ENCODE measurements around the gene CPTP.
A peak's percentile ranks its signal among the peaks of the same experiment; 100 is the strongest.

The CPTP gene
- total RNA-seq: 12.8 to 21.5 reads per million in 2 donors

GRCh38 chr1:1324524-1325287 is at the start of gene CPTP, which contains the start of gene INTS11:
CPTP (plus strand) TSS chr1:1324802; CDS start chr1:1326911, 2,109 bp downstream.
INTS11 (minus strand) TSS chr1:1324660; CDS start chr1:1324608, 52 bp downstream.
- DNase-seq: peak; percentile 91 to 96 (median 95)

DNA sequence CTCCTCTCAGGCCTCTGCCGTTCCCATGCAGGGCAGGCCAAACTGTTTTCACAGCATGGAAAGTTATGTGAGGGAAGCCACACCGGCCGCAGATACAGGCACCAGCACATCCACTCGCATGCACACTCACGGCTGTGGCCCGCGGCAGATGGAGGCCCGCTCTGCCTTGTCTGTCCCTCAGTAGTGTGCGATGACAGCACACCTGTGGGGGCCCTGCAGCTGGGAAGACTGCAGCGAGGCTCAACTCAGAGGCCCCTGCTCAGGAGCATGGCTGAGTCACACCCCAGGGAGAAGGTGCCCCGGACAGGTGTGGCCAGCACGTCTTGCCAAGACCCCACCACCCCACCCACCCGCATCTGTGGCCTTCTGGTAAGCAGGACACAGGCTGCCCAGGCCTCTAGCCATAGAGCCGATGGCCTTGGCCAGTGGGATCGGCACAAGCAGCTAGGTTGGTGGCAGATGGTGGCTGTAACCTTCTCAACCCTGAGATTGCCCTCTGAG is 49.6 kb upstream of the CPTP start:
- DNase-seq: no peak

DNA sequence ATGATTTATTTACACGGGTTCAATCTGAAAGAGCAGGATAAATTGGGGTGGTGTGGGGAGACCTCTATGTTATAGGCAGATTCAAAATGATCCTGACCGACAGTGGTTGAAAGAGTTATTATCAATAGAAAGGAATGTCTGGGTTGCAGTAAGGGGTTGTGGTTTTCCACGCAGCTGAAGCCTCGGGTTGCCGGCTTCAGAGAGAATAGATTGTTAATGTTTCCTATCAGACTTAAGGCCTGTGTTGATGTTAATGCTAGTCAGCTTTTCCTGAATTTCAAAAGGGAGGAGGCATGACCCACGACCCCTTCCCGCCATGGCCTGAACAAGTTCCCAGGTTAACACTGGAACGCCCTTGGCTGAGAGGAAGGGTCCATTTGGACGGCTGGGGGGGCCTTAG is 48.8 kb upstream of the CPTP start:
- no peak for DNase-seq

DNA sequence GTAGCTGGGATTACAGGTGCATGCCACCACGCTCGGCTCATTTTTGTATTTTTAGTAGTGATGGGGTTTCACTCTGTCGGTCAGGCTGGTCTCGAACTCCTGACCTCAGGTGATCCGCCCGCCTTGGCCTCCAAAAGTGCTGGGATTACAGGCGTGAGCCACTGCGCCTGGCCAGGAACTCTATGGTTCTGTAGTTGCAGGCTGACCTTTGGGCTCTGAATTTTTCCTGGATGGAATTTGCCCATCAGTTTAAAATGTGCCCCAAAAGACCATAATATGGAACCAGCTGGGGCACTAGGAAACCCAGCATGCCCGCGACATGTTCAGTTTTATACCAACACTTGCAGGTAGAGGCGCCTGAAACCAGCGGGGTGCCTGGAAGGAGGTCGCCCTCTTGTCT is 46.0 kb upstream of the CPTP start:
- DNase-seq: no peak

GRCh38 chr1:1279028-1279427 is 45.6 kb upstream of the CPTP start:
- DNase-seq: no peak

GRCh38 chr1:1280782-1281481 is 43.7 kb upstream of the CPTP start:
- DNase-seq: no peak

DNA sequence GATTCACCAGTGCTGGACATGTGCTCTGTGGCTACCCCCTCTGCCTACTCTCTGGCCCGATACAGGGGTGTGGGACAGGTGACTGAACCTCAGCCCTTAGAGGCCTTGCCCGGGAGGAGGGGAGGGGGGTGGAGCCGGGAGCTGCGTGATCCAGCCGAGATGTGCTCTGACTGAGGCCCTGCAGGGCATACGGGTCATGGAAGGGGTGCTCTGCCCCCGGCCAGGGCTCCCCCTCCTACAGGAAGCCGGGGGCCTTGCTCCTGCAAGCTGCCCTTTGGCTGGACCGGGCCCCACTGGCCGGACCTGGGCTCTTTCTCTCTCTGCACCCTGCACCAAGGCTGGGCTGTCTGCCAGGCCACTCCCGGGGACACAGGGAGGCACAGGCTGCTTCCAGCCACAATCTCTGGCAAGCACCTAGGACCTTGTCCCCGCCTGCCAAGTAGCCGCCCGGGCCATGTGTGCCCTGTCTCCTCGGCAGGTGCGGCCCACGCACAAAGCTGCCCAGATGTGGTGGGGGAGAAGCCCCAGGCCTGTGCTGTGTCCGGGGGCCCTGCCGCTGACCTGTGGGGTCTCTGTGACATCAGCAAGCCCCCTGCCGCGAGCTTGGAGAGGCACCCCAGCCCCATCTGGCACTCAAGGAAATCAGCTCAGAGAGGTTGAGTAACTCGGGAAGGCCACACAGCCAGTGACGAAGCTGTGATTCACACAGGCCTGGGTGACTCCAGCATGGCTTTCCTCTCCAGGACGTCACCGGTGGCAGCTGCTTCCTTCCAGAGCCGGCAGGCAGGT is 42.9 kb upstream of the CPTP start:
- DNase-seq: no peak

DNA sequence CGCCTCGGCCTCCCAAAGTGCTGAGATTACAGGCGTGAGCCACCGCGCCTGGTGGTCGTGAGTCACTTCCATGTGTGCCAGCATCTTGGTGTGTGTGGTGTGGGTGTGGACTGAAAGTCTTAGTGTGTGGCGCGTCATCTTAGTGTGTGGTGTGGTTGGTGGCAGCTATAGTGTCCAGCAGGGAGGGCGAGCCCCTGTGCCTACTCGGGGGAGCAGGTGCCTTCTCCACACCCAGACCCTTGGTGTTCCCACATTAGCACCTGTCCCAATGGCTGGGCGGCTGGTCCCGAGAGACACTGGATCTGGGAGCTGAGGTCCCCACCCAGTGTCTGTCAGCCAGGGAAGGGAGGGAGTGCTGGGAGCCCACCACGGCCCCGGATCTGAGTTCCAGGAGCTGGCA is 41.6 kb upstream of the CPTP start:
- no peak for DNase-seq

DNA sequence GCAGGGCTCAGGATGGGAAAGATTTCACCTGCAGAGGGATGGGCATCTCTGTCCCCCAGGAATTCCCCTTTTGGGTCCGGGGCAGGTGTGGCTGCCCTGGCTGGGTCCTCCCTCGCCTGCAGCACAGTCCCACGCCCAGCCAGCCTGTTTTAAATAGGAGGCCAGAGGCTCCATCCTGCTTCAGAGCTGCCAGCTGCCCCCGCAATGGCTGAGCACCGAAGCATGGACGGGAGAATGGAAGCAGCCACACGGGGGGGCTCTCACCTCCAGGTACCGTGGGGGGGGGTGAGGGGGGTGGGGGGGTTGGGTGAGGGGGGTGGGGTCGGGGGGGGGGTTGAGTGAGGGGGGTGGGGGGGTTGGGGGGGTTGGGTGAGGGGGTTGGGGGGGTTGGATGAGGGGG is 40.8 kb upstream of the CPTP start:
- DNase-seq: no peak

- DNase-seq: no peak
Observed at GRCh38 chr1:1284221-1285101, 40.1 kb upstream of the CPTP start.

DNA sequence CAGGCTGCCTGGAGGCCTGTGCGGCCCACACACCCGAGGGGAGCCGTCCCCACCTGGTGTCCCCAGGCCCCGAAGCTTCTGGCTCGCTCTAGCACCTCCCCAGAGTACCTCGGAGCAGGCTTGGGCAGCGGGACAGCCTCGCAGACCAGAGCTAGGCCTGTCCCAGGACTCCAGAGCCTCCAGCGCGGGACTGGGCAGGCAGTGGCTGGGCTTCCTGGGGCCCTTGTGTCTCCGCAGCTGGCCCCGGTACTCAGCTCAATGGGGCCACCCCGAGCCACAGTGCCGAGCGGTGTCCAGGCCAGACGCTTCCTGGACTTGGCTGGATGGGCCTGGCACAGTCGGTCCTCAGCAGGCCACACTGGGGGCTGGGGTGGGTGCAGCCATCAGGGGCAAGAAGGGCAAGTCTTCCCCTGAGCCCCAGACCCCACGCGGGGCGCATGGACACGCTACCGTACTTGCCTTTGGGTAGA is 39.5 kb upstream of the CPTP start:
- no peak for DNase-seq

GRCh38 chr1:1285611-1286311 is 38.8 kb upstream of the CPTP start:
- peak in 1 of 5 experiments; percentile 3 for DNase-seq

DNA sequence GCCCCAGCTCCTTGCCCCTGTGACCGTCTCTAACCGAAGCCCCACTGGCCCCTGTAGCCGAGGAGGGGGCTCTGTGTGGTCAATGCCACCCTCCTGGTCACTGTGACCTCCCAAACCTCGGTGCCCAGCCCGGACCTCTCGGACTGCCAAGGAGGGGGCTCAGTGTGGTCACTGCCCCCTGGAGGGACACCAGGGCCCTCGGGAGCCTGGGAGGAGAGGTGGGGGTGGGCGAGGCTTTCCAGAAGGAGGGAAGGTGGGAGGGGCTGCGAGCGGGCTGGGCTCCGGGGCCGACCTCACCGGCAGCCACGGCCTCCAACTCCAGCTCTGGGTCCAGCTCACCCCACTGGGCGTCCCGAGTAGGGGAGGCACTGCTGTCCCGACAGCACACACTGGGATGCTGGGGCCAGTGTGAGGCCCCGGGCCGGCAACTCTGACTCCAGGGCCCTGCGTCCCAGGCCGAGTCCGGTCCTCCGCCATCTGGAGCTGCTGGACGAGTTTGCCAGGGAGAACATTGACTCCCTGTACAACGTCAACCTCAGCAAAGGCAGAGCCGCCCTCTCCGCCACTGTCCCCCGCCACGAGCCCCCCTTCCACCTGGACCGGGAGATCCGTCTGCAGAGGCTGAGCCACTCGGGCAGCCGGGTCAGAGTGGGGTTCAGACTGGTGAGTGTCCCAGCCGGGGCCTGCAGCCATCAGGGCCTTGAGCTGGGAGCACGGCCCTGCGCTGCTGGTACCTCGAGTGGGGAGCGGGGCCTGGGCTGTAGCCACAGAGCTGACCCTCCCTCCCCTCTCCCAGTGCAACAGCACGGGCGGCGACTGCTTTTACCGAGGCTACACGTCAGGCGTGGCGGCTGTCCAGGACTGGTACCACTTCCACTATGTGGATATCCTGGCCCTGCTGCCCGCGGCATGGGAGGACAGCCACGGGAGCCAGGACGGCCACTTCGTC is 38.0 kb upstream of the CPTP start:
- peak in 1 of 5 experiments; percentile 2 for DNase-seq

DNA sequence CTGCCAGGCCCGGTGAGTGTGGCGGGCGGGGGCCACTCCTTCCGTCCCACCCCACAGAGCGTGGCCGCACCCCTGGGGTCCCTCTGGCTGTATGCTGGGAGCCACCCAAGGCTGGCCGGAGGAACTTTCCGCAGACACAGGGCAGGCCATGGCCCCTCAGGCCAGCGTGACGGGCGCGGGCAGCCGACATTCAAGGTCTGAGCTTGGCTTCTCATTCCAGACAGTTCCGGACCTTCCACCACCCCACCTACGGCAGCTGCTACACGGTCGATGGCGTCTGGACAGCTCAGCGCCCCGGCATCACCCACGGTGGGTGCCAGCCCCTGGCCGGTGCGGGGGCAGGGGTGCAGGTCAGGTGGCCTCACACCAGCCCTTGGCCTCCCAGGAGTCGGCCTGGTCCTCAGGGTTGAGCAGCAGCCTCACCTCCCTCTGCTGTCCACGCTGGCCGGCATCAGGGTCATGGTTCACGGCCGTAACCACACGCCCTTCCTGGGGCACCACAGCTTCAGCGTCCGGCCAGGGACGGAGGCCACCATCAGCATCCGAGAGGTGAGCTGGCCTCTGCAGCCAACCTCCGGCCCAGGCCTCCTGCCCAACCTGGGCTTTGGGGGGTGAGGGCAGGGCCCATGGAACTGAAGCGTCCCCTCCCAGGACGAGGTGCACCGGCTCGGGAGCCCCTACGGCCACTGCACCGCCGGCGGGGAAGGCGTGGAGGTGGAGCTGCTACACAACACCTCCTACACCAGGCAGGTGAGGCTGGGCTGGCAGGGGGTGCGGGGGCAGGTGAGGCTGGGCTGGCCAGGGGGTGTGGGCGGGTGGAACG is 37.1 kb upstream of the CPTP start:
- DNase-seq: no peak

DNA sequence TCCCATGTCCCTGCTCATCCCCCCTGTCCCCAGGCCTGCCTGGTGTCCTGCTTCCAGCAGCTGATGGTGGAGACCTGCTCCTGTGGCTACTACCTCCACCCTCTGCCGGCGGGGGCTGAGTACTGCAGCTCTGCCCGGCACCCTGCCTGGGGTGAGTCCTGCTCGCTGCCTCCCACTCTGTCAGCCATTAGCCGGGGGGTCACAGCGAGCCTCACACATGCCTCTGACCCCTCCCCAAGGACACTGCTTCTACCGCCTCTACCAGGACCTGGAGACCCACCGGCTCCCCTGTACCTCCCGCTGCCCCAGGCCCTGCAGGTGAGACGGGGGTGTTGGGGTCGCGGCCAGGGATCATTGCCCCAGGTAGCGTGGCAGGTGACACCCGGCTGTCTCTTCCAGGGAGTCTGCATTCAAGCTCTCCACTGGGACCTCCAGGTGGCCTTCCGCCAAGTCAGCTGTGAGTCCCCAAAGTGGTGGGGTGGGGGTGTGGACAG is 34.3 kb upstream of the CPTP start:
- peak; percentile 30 to 57 (median 44) for DNase-seq

DNA sequence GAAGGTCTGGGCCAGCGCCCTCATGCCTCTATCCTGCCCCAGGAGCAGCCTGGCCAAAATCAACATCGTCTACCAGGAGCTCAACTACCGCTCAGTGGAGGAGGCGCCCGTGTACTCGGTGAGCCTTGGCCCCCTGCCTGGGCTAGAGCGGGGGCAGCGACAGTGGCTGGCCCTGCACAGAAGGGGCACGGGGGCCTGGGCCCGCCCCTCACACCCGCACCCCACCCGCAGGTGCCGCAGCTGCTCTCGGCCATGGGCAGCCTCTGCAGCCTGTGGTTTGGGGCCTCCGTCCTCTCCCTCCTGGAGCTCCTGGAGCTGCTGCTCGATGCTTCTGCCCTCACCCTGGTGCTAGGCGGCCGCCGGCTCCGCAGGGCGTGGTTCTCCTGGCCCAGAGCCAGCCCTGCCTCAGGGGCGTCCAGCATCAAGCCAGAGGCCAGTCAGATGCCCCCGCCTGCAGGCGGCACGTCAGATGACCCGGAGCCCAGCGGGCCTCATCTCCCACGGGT is 33.5 kb upstream of the CPTP start:
- DNase-seq: no peak

GRCh38 chr1:1291548-1292441 is 32.8 kb upstream of the CPTP start:
- peak in 4 of 5 experiments; percentile 45 to 75 (median 51) for DNase-seq

- no peak for DNase-seq
Observed at GRCh38 chr1:1292442-1292779, 32.2 kb upstream of the CPTP start.
